Fibroblast of the aortic adventitia (primary cell): ENCODE data around the gene DGKA. TPM values are rescaled to one million over a fixed set of nuclear protein-coding genes. Genes with fewer than 3 reads are reported as not detected.
A peak's percentile ranks its signal among the peaks of the same experiment; 100 is the strongest.
"Not testable (repeated sequence)": the region's sequence is repeated elsewhere in the genome, so short reads cannot be mapped to it uniquely, and the experiment has no call there.

Experiments
- DNase-seq: peaks from one replicate; pipeline ENCODE4 v3.0.0-alpha.2; 2010; ENCODE audit warnings: low read depth
- H3K4me3 ChIP-seq: 2 replicates; pipeline ENCODE4 v1.5.1; 2011; ENCODE audit warnings: low read depth, mild to moderate bottlenecking, control low read depth, low read length, moderate library complexity
- CTCF ChIP-seq: IDR thresholded peaks from 2 replicates; pipeline ENCODE4 v1.5.1; 2011; ENCODE audit warnings: mild to moderate bottlenecking, low read length, control low read depth, inconsistent platforms; ENCODE audit not compliant: insufficient read depth
- total RNA-seq: library from RNA; depleted of rRNA; stranded (reverse); fragments of >200 nt; gene quantifications from 2 replicates; pipeline ENCODE4 v1.2.3, GENCODE V29; 2012; ENCODE audit warnings: low replicate concordance

The DGKA gene
- total RNA-seq, 1 donor = 50.6 TPM

GRCh38 chr12:55984861-55985260 lies 53.9 kb downstream of the DGKA start:
- no peak for DNase-seq
- TF ChIP-seq CTCF = no peak
- no peak overlapping the region for H3K4me3 ChIP-seq

GRCh38 chr12:55985341-55985740 lies 54.4 kb downstream of the DGKA start:
- DNase-seq = no peak
- H3K4me3 ChIP-seq = no peak overlapping the region
- no peak for TF ChIP-seq CTCF

- not testable (repeated sequence) for H3K4me3 ChIP-seq, DNase-seq
These were observed 55.0 kb downstream of the DGKA start for GRCh38 chr12:55985976-55986375.

- no peak for TF ChIP-seq CTCF
- DNase-seq = no peak
- H3K4me3 ChIP-seq = no peak overlapping the region
These were observed 60.1 kb downstream of the DGKA start for GRCh38 chr12:55991110-55991509.

GRCh38 chr12:55993230-55993853 lies 62.4 kb downstream of the DGKA start:
- no peak for DNase-seq
- TF ChIP-seq CTCF = no peak
- H3K4me3 ChIP-seq = no peak overlapping the region

- no peak for TF ChIP-seq CTCF
- no peak overlapping the region for H3K4me3 ChIP-seq
- DNase-seq = no peak
These were observed 64.4 kb downstream of the DGKA start for GRCh38 chr12:55995366-55995765.

GRCh38 chr12:55996201-55996714 lies 65.3 kb downstream of the DGKA start:
- TF ChIP-seq CTCF = peak; percentile 80
- DNase-seq = peak; percentile 82
- peak overlapping the region; percentile 98 for H3K4me3 ChIP-seq
